CD4-positive, alpha-beta T cell treated with Interleukin-6 for 4 hours (primary cell): ENCODE results near the gene CEP44.
"Not testable (repeated sequence)": the region's sequence is repeated elsewhere in the genome, so short reads cannot be mapped to it uniquely, and the experiment has no call there.

Experiments
- DNase-seq: peaks from one replicate; pipeline ENCODE4 v3.0.0-alpha.2; 2020; ENCODE audit warnings: mixed read lengths

CEP44 gene

DNA sequence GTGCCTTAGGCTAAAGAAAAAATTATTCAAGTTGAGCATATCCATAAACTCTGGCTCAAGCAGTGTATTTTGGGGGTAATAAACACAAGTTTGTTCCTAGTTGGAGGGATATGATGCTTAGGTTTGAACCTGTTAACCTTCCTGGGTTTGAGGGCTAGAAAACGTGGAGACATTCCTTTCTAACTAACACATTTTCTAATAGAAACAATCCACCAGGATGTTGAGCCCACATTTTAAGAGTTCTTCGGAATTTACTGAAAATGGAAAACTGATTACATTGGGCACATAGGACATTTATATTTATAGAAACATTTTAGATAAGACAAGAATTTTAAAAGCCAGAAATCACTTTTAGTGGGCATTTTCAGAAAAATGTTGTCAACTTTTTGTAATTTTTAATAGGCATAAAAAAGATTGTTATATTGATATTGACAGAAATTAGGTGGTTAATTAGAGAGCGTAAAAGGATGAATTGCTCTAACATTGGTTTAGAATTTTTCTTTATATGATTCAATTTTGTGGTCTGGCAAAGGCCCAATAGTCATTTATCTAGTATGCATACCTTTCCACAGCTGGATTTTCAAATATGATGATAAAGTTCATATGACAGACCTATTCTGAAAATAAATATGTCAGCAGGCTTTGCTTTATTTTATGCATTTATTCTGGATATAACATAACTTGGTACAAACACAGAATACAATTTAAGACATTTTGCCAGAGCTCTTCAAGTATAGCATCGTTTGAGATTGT is 49.2 kb downstream of the CEP44 start:
- no peak for DNase-seq

- no peak for DNase-seq
Measured at GRCh38 chr4:174334628-174335027, 50.9 kb downstream of the CEP44 start.

GRCh38 chr4:174340714-174341113 is 57.0 kb downstream of the CEP44 start:
- no peak for DNase-seq

- DNase-seq = no peak
Measured at GRCh38 chr4:174349156-174349555, 65.4 kb downstream of the CEP44 start.

- DNase-seq = no peak
Measured at GRCh38 chr4:174352061-174352819, 68.5 kb downstream of the CEP44 start.

DNA sequence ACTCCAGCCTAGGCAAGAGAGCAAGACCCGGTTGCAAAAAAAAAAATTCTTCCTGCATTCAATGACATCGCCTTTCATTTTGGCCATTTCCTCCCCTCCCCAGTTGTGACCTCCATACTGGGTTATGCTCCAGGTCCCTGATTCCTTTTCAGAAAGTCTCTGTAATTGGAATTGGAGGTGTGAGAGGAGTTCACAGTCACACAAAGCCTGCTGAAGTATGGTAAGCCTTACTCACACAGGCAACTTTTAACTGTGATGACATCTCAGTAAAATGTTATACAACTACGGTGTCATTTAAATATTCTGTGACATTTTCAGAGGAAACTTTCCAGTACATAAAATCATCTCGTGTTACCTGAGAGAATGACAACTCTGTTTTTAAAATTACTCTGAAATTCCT is 73.6 kb downstream of the CEP44 start:
- no peak for DNase-seq

- DNase-seq = no peak
Measured at GRCh38 chr4:174358410-174358809, 74.7 kb downstream of the CEP44 start.

DNA sequence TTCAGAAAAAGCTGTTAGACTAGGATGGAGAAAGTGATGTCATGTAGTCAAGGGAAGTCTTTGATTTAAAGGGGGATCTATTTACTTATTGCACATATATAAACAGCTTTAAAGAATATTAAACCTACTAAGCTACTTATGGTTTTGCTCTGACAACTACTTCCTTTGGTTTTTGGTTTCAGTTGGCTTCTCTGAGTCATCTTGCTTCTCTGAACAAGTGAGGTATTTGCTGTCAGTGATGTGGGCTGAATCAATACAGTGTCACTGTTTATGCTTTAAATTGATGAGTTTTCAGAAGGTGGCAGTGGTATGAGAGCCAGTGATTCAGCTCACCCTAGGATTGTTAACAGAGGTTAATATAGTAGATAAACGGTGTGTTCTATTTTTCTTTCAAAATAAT is 75.1 kb downstream of the CEP44 start:
- no peak for DNase-seq

GRCh38 chr4:174362340-174362739 is 78.6 kb downstream of the CEP44 start:
- DNase-seq = no peak

- not testable (repeated sequence) for DNase-seq
Measured at GRCh38 chr4:174363782-174364181, 80.1 kb downstream of the CEP44 start.

GRCh38 chr4:174365018-174365587 is 81.4 kb downstream of the CEP44 start:
- DNase-seq = peak; percentile 10

DNA sequence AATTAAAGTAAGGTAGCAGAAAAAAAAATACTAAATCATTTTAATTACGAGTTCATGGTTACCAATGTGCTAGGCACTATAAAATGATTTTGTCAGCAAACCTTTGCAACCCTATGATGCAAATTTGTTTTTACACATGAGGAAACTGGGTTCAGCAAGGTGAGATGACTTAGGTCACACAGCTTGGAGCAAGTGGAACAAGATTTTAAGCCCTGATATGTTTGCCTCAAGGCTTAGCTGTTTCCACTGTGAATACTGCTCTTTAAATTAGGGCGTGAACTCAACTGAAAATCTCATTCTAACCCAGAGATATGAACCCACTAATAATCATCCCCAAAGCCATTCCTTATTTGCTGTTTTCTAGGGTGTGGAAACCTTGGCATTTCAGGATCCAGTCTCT is 86.3 kb downstream of the CEP44 start:
- no peak for DNase-seq

DNA sequence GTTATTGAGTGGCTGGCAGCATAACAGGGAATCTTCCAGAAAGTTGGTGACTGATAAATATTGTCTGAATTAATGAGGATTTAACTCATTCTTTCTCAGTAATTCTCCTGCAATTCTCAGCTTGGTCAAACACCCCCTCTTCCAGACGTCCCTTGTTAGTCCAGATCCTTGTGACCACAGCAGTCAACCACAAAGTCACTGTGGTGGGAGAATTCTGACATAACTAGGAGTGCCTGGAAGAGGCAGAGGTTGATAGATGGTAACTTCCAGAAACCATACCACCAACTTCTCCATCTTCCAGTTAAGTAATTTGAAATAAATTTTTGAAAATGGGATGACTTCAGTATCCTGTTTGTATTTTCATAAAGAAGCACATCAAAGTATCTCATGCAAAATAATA is 90.1 kb downstream of the CEP44 start:
- DNase-seq = no peak

DNA sequence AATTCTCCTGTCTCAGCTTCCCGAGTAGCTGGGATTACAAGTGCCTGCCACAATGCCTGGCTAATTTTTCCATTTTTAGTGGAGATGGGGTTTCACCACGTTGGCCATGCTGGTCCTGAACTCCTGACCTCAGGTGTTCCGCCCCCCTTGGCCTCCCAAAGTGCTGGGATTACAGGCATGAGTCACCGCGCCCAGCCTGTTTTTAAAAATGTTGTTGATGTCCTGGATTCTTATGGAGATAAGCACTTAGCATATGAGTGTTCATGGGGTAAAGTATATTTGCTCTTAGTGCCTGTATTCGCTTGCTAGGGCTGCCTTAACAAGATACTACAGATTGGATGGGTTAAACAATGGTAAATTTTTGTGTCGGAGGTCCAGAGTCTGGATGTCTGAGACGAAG is 91.7 kb downstream of the CEP44 start:
- DNase-seq = no peak

DNA sequence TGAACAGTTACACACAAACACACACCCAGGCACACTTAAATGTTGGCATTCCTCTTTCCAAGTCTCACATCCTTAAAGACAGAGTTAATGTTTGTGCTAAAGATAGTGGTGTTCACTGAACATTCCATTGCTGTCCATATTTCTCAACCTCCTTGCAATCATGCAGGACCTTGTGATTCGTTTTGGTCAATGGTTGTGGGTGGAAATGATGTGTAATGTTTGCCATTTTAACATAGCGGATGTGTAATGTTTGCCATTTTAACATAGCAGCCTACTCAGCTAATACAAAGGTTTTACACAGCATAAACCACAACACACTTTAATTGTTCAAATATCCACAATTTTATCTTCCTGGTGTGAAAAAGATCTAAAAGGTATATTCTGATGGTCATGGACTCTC is 93.9 kb downstream of the CEP44 start:
- no peak for DNase-seq

- no peak for DNase-seq
Measured at GRCh38 chr4:174378951-174379350, 95.2 kb downstream of the CEP44 start.

DNA sequence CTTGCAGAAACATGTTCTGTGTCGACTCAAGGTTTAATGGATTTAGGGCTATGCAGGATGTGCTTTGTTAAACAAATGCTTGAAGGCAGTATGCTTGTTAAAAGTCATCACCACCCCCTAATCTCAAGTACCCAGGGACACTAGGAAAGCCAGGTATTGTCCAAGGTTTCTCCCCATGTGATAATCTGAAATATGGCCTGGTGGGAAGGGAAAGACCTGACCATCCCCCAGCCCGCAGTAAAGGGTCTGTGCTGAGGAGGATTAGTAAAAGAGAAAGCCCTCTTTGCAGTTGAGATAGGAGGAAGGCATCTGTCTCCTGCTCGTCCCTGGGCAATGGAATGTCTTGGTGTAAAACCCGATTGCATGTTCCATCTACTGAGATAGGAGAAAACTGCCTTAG is 96.5 kb downstream of the CEP44 start:
- DNase-seq = not testable (repeated sequence)

DNA sequence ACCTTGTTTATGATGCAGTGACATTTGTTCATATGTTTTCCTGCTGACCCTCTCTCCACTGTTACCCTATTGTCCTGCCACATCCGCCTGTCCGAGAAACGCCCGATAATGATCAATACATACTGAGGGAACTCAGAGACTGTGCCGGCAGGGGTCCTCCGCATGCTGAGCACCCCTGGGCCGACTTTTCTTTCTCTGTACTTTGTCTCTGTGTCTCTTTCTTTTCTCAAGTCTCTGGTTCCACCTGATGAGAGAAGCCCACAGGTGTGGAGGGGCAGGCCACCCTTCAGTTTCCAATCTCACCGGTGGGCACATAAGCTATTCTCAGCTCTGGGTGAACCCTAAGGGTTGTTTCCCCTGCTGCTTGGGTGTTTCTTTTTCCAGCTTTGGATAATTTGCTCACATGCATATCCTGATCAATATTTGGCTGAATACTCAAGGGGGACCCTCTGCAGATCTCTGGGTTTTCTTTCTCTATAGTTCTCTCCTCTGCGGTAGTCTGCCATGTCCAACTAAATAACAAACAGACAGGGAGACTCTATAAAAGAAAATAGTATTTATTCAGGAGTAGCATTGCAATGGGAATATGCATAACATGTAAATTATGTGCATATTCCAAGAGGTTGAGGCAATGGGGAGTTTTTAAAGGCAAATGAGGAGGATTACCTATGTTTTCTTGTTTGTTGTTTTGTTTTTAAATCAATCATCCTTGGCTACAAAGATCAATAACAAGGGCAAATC is 97.2 kb downstream of the CEP44 start:
- DNase-seq = no peak

- DNase-seq = no peak
Measured at GRCh38 chr4:174381440-174381800, 97.7 kb downstream of the CEP44 start.
